Measurements from ENCODE around the gene PCDHB10.
"Not testable (repeated sequence)": the region's sequence is repeated elsewhere in the genome, so short reads cannot be mapped to it uniquely, and the experiment has no call there.

The PCDHB10 gene

DNA sequence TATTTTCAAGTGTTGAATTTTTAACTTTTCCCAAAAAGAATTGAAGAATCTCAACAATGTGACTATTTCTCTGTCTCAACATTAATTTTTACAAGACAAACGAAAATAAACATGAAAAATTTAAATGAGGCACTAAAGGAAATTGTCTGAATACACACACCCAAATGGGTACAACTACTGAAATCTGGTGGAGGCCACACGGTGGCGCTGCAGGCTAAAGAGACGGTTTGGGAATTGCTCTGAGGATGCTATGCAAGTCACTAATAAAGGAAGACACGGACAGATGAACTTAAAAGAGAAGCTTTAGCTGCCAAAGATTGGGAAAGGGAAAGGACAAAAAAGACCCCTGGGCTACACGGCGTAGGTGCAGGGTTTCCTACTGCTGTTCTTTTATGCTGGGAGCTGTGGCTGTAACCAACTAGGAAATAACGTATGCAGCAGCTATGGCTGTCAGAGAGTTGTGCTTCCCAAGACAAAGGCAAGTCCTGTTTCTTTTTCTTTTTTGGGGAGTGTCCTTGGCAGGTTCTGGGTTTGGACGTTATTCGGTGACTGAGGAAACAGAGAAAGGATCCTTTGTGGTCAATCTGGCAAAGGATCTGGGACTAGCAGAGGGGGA is at the start of gene PCDHB10:
Gene PCDHB10 (plus strand): TSS at position 244 of the 616 bp plus-strand sequence. CDS start 200 bp downstream, at position 444.
- no peak for TF ChIP-seq GATA3 (IDR thresholded peaks at IDR 0.05; ENCODE audit: low read depth, low read length)
- no peak for TF ChIP-seq GATA2 (IDR thresholded peaks at IDR 0.05; ENCODE audit: low read depth, low read length)

DNA sequence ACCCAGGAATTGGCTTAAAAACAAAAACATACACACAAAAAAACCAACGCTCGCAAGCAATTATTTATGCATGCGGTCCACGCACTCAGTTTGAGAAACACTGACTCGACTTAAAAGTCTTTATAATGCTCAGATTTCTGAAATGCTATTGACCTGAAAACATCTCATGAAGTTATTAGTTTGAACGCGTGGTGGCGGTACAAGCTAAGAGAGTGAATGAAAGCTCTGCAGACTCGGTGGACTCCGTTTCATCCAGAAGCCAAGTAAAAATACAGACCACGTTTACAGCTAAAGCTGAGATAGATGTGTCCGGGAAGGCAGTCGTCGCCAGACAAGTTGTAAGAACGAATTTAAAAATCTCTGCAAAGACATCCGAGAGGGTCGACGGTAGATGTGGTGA is 42.3 kb upstream of the PCDHB10 start, which contains the start of gene PCDHB6:
Gene PCDHB6 (plus strand): TSS at position 246 of the 400 bp plus-strand sequence. CDS start 201 bp downstream, outside the sequence.
- no peak for TF ChIP-seq GATA2 (IDR thresholded peaks at IDR 0.05; ENCODE audit: low read depth, low read length)
- no peak for TF ChIP-seq GATA3 (IDR thresholded peaks at IDR 0.05; ENCODE audit: low read depth, low read length)

- TF ChIP-seq GATA3 (IDR thresholded peaks at IDR 0.05; ENCODE audit: low read depth, low read length) (no peak), GATA2 (IDR thresholded peaks at IDR 0.05; ENCODE audit: low read depth, low read length) (no peak)
These were observed 41.7 kb upstream of the PCDHB10 start for GRCh38 chr5:141150224-141150992.

GRCh38 chr5:141150993-141151325 is 41.2 kb upstream of the PCDHB10 start:
- TF ChIP-seq GATA3 (IDR thresholded peaks at IDR 0.05; ENCODE audit: low read depth, low read length) = no peak
- TF ChIP-seq GATA2 (IDR thresholded peaks at IDR 0.05; ENCODE audit: low read depth, low read length) = no peak

GRCh38 chr5:141155540-141156374 is 36.4 kb upstream of the PCDHB10 start:
- TF ChIP-seq GATA3 (IDR thresholded peaks at IDR 0.05; ENCODE audit: low read depth, low read length) = no peak
- no peak for TF ChIP-seq GATA2 (IDR thresholded peaks at IDR 0.05; ENCODE audit: low read depth, low read length)

DNA sequence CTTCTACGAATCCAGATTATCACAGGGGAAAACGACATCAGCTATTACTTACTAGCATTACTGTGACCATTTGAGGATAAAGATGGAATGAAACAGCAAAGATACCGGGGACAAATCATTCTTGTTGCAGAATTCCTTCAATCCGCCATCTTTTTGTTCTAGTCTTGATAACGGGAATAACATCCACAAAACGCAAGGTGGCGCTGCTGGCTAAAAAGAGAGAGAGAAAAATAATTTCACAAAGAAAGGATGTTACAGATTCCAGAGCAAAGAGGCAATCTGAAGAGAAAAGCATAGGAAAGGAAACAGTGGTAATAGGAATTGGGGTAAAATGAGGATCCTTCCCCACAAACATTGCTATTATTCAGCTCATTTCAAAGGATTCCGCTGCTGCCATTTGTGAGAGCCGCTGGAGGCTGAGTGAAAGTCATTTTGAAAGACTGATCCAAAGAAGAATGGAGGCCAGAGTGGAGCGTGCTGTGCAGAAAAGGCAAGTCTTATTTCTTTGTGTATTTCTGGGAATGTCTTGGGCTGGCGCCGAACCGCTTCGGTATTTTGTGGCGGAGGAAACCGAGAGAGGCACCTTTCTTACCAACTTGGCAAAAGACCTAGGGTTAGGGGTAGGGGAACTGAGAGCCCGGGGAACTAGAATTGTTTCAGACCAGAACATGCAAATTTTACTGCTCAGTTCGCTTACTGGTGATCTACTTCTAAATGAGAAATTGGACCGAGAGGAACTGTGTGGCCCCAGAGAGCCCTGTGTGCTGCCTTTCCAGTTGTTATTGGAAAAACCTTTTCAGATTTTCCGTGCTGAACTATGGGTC is 19.6 kb upstream of the PCDHB10 start, which contains the start of gene PCDHB7:
Gene PCDHB7 (plus strand): TSS at position 264 of the 824 bp plus-strand sequence. CDS start 192 bp downstream, at position 456.
- no peak for TF ChIP-seq GATA2 (IDR thresholded peaks at IDR 0.05; ENCODE audit: low read depth, low read length)
- TF ChIP-seq GATA3 (IDR thresholded peaks at IDR 0.05; ENCODE audit: low read depth, low read length) = no peak

DNA sequence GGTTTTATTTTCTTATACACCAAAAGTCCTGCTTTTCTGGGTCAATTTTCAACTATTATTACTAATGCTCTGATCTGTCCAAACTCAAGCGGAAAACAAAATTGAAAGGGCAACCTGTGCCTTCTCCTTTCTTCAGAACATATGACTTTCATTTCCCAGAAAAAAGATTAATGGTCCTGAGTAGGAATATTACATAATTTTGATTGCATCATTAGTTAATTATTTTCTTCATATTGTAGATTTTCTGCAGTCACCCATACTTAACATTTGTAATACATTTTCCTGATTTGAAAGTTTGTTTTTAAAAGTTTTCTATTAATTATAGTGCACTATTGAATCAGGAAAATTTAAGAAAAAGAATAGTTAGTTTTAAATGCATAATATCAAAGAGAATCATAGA is 16.2 kb upstream of the PCDHB10 start:
- no peak for TF ChIP-seq GATA3 (IDR thresholded peaks at IDR 0.05; ENCODE audit: low read depth, low read length)
- no peak for TF ChIP-seq GATA2 (IDR thresholded peaks at IDR 0.05; ENCODE audit: low read depth, low read length)

DNA sequence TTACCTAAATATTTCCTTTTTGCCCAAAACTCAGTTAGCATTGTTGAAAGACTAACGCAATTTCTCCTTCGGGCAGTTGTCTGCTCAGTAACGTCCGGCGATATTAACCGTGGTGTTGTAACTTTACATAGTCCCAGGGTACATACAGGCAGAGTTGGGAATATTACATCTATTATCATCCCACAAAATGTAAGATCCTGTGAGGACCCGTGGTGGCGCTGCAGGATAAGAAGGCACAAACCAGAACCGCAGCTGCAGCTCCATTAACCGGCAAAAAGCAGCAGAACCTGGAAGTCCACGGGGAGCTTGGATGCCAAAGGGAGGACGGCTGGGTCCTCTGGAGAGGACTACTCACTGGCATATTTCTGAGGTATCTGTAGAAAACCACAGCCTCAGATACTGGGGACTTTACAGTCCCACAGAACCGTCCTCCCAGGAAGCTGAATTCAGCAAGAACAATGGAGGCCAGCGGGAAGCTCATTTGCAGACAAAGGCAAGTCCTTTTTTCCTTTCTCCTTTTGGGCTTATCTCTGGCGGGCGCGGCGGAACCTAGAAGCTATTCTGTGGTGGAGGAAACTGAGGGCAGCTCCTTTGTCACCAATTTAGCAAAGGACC is 14.5 kb upstream of the PCDHB10 start, which contains the start of gene PCDHB8:
Gene PCDHB8 (plus strand): TSS at position 214 of the 615 bp plus-strand sequence. CDS start 245 bp downstream, at position 459.
- not testable (repeated sequence) for TF ChIP-seq GATA3, GATA2 (IDR thresholded peaks at IDR 0.05; ENCODE audit: low read depth, low read length)

GRCh38 chr5:141180313-141180712 is 11.8 kb upstream of the PCDHB10 start:
- no peak for TF ChIP-seq GATA2 (IDR thresholded peaks at IDR 0.05; ENCODE audit: low read depth, low read length)
- no peak for TF ChIP-seq GATA3 (IDR thresholded peaks at IDR 0.05; ENCODE audit: low read depth, low read length)

DNA sequence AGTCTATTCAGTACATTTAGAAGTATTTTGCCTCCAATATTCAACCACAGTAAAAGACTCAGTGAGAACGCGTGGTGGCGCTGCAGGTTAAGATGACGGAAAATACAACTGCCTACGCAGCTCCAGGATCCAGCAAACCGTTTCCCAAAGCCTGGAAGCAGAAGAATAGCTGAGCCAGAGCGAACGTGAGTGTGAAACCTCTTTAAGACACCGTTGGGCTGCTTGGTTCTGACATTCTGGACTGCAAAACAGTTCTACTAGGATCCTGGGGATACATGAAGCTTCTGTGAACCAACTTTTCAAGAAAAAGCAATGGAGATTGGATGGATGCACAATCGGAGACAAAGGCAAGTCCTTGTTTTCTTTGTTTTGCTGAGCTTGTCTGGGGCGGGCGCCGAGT is 9.9 kb upstream of the PCDHB10 start, which contains the start of gene PCDHB16:
Gene PCDHB16 (plus strand): TSS at position 140 of the 400 bp plus-strand sequence. CDS start 173 bp downstream, at position 313.
- TF ChIP-seq GATA2 (IDR thresholded peaks at IDR 0.05; ENCODE audit: low read depth, low read length) (no peak), GATA3 (IDR thresholded peaks at IDR 0.05; ENCODE audit: low read depth, low read length) (no peak)

- TF ChIP-seq GATA2 (IDR thresholded peaks at IDR 0.05; ENCODE audit: low read depth, low read length) = no peak
- no peak for TF ChIP-seq GATA3 (IDR thresholded peaks at IDR 0.05; ENCODE audit: low read depth, low read length)
These were observed 5.1 kb upstream of the PCDHB10 start, which contains the start of gene PCDHB9 for GRCh38 chr5:141186897-141187512. Gene PCDHB9, plus strand, starts transcription at chr5:141187161. Its CDS starts 158 bp downstream, at chr5:141187319.

DNA sequence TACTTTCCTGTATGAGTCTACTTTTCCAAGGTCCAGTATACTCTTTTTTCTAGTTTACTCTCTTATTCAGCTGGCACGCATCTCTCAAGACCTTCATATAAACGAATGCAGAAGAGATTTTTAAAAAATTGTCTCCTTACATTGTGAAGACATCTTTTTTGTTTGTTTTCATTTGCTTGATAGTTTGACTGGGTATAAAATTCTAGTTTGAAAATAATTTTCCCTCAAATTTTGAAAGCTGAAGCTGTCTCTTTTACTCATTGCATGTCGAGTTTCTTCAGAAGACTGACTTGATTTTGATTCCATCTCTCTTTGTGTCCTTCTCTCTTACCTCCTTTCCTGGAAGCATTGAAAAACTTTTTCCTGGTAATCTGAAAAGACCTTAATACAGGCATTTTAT is 4.2 kb downstream of the PCDHB10 start:
- TF ChIP-seq GATA2 (IDR thresholded peaks at IDR 0.05; ENCODE audit: low read depth, low read length) = no peak
- no peak for TF ChIP-seq GATA3 (IDR thresholded peaks at IDR 0.05; ENCODE audit: low read depth, low read length)
